Parathyroid adenoma (tissue), 2 donors: ENCODE data around the gene RNF32.

Experiments used
- H2AFZ ChIP-seq: fragments of 300-600 bp; sonication (generic); one replicate; pipeline ENCODE4 v1.7.0; 2017; ENCODE audit warnings: antibody characterized with exemption, mild to moderate bottlenecking
- H3K27ac ChIP-seq: fragments of 300-600 bp; sonication (generic); one replicate; pipeline ENCODE4 v1.7.0; 2017
- H3K27me3 ChIP-seq: fragments of 300-600 bp; sonication (generic); one replicate; pipeline ENCODE4 v1.7.0; 2017; ENCODE audit warnings: low read length; ENCODE audit not compliant: control insufficient read depth, insufficient read depth
- H3K36me3 ChIP-seq: fragments of 300-600 bp; sonication (generic); one replicate; pipeline ENCODE4 v1.7.0; 2017; ENCODE audit warnings: low read length; ENCODE audit not compliant: control insufficient read depth, insufficient read depth
- H3K4me1 ChIP-seq: fragments of 300-600 bp; sonication (generic); one replicate; pipeline ENCODE4 v1.7.0; 2017; ENCODE audit warnings: control low read depth
- H3K4me2 ChIP-seq: fragments of 300-600 bp; sonication (generic); one replicate; pipeline ENCODE4 v1.7.0; 2017; ENCODE audit warnings: low read length
- H3K4me3 ChIP-seq: fragments of 300-600 bp; sonication (generic); one replicate; pipeline ENCODE4 v1.7.0; 2017; ENCODE audit warnings: low read depth, low read length
- H3K79me2 ChIP-seq: fragments of 300-600 bp; sonication (generic); one replicate; pipeline ENCODE4 v1.7.0; 2017; ENCODE audit warnings: control low read depth
- H3K9ac ChIP-seq: fragments of 300-600 bp; sonication (generic); one replicate; pipeline ENCODE4 v1.7.0; 2017; ENCODE audit warnings: mild to moderate bottlenecking
- H3K9me3 ChIP-seq: fragments of 300-600 bp; sonication (generic); one replicate; pipeline ENCODE4 v1.7.0; 2017; ENCODE audit warnings: low read length; ENCODE audit not compliant: control insufficient read depth
- TF ChIP-seq, protein P1 (sequence below): fragments of 300-600 bp; sonication (generic); IDR thresholded peaks from one replicate; pipeline ENCODE4 v1.7.0; 2017; ENCODE audit warnings: antibody characterized with exemption, mild to moderate bottlenecking
- donor health status: primary hyperparathyroidism.

RNF32 gene

GRCh38 chr7:156703209-156703608, 62.6 kb downstream of the RNF32 start:
- no peaks in the 10 kb centered on the region for H3K36me3 ChIP-seq

DNA sequence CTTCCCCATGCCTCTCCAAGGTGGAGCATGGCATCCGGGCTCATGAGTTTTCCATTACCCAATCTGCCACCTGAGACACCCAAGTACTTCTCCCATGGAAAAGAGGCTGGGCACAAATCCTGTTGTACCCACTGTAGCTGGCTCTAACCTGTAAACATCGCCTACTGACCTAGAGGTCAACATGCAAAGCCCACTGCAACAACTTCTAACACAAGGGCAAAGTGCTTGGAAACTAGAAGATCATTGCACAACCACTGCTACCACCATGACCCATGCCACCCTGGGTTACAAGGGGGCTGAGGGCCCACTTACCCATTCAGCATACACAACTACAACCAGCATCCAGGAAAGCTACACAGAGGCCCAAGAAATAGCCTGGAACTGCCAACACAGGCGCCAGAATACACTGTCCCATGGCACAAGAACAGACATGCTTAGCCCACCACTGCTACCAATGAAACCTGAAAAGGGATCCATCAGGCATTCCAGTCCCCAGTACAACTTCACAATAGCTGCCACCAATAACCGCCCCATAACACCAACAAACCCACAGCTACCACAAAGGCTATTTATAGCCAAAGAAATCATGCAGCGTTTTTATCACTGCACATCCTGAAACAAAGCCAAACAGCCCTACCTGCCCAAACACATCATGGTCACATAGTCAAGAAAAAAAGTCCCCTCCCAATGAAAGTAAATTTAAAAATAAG, 63.4 kb downstream of the RNF32 start:
- Histone ChIP-seq H3K27ac (no peak overlapping the region), H3K36me3 (no peaks in the 10 kb centered on the region), H3K9ac (no peak overlapping the region), H3K79me2 (peaks cover 9% of the 10 kb centered on the region), H3K4me1 (peaks cover 8% of the 10 kb centered on the region), H3K4me2 (peak overlapping the region; percentile 16), H3K4me3 (no peak overlapping the region), H2AFZ (no peak overlapping the region), H3K9me3 (no peaks in the 10 kb centered on the region), H3K27me3 (no peaks in the 10 kb centered on the region)
- TF ChIP-seq, protein P1, sequence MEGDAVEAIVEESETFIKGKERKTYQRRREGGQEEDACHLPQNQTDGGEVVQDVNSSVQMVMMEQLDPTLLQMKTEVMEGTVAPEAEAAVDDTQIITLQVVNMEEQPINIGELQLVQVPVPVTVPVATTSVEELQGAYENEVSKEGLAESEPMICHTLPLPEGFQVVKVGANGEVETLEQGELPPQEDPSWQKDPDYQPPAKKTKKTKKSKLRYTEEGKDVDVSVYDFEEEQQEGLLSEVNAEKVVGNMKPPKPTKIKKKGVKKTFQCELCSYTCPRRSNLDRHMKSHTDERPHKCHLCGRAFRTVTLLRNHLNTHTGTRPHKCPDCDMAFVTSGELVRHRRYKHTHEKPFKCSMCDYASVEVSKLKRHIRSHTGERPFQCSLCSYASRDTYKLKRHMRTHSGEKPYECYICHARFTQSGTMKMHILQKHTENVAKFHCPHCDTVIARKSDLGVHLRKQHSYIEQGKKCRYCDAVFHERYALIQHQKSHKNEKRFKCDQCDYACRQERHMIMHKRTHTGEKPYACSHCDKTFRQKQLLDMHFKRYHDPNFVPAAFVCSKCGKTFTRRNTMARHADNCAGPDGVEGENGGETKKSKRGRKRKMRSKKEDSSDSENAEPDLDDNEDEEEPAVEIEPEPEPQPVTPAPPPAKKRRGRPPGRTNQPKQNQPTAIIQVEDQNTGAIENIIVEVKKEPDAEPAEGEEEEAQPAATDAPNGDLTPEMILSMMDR, result no peak

More at GRCh38 chr7:156703209-156703608, 62.6 kb downstream of the RNF32 start:
- Histone ChIP-seq H2AFZ (no peak overlapping the region), H3K4me2 (no peak overlapping the region), H3K27ac (no peak overlapping the region), H3K4me1 (peaks cover 8% of the 10 kb centered on the region), H3K27me3 (no peaks in the 10 kb centered on the region), H3K79me2 (peaks cover 8% of the 10 kb centered on the region), H3K9ac (no peak overlapping the region), H3K9me3 (no peaks in the 10 kb centered on the region), H3K4me3 (no peak overlapping the region)
- TF ChIP-seq, protein P1, result no peak

GRCh38 chr7:156722043-156722826, 81.7 kb downstream of the RNF32 start:
- Histone ChIP-seq H3K36me3 (no peaks in the 10 kb centered on the region), H3K4me1 (no peaks in the 10 kb centered on the region), H3K9me3 (no peaks in the 10 kb centered on the region), H3K27me3 (no peaks in the 10 kb centered on the region), H3K9ac (no peak overlapping the region), H2AFZ (no peak overlapping the region), H3K4me3 (no peak overlapping the region), H3K4me2 (no peak overlapping the region), H3K27ac (no peak overlapping the region), H3K79me2 (no peaks in the 10 kb centered on the region)
- TF ChIP-seq, protein P1, result no peak

GRCh38 chr7:156725073-156725472, 84.5 kb downstream of the RNF32 start:
- Histone ChIP-seq H3K27ac (no peak overlapping the region), H3K79me2 (no peaks in the 10 kb centered on the region), H3K4me2 (no peak overlapping the region), H3K9me3 (no peaks in the 10 kb centered on the region), H3K9ac (no peak overlapping the region), H3K4me3 (no peak overlapping the region), H2AFZ (no peak overlapping the region), H3K4me1 (no peaks in the 10 kb centered on the region), H3K27me3 (no peaks in the 10 kb centered on the region), H3K36me3 (no peaks in the 10 kb centered on the region)
- TF ChIP-seq, protein P1, result no peak
